Prostate gland (tissue), 2 donors: Measurements from ENCODE around the gene ALG8. TPM values are rescaled to one million over a fixed set of nuclear protein-coding genes. Genes with fewer than 3 reads are reported as not detected.

Source experiments
- DNase-seq: peaks from one replicate; pipeline ENCODE4 v3.0.0-alpha.2; 2019; ENCODE audit warnings: low spot score
- H3K27ac ChIP-seq, 2 donors: fragments of 200-600 bp; sonication (generic); 2 replicates each; pipeline ENCODE4 v1.5.1; 2017 to 2019
- H3K27me3 ChIP-seq: fragments of 200-600 bp; sonication (generic); replicated peaks from 2 replicates; pipeline ENCODE4 v1.5.1; 2019; ENCODE audit not compliant: insufficient read depth
- H3K36me3 ChIP-seq, 2 donors: fragments of 200-600 bp; sonication (generic); 1 replicate in 1 of 2; 2 replicates in 1 of 2; pipeline versions ENCODE4 v1.5.1 to v1.8.1; 2017 to 2019
- H3K4me1 ChIP-seq: fragments of 200-600 bp; sonication (generic); replicated peaks from 2 replicates; pipeline ENCODE4 v1.5.1; 2019
- H3K4me3 ChIP-seq, 2 donors: fragments of 200-600 bp; sonication (generic); 2 replicates each; pipeline ENCODE4 v1.5.1; 2017 to 2019
- H3K9me3 ChIP-seq: fragments of 200-600 bp; sonication (generic); 2 replicates; pipeline ENCODE4 v1.5.1; 2017
- CTCF ChIP-seq, 4 experiments: fragments of 200-600 bp in 2 of 4; fragments of 450-650 bp in 2 of 4; sonication (generic) in 2 of 4; IDR thresholded peaks; 1 replicate in 3 of 4; 2 replicates in 1 of 4; pipeline ENCODE4 v1.5.1; 2016 to 2019; ENCODE audit warnings: antibody characterized with exemption in 4 of 4, mild to moderate bottlenecking in 2 of 4, moderate library complexity in 2 of 4
- POLR2A ChIP-seq: fragments of 450-650 bp; IDR thresholded peaks from one replicate; pipeline ENCODE4 v1.6.1; 2016; ENCODE audit warnings: antibody characterized with exemption, mild to moderate bottlenecking
- POLR2AphosphoS5 ChIP-seq: sonication (generic); formaldehyde crosslinking; IDR thresholded peaks from one replicate; pipeline ENCODE4 v1.6.1; 2017; ENCODE audit warnings: antibody characterized with exemption
- WGBS: methylation state at CpG from one replicate; pipeline ENCODE4 v1.1.5; 2018; 5-methylcytosine and 5-hydroxymethylcytosine counted together
- intact Hi-C: fragments of 100-400 bp; cut with DNase I; formaldehyde crosslinking; loops from one replicate; pipeline ENCODE4 v1.14.2; 2022
- total RNA-seq, 2 donors: library from RNA; depleted of rRNA; stranded (reverse); fragments of >200 nt; gene quantifications; one replicate each; pipeline ENCODE4 v1.1.0, GENCODE V29; 2016

Gene ALG8
- total RNA-seq, 2 donors from 2014 or later, result 34.0 to 50.3 TPM

DNA sequence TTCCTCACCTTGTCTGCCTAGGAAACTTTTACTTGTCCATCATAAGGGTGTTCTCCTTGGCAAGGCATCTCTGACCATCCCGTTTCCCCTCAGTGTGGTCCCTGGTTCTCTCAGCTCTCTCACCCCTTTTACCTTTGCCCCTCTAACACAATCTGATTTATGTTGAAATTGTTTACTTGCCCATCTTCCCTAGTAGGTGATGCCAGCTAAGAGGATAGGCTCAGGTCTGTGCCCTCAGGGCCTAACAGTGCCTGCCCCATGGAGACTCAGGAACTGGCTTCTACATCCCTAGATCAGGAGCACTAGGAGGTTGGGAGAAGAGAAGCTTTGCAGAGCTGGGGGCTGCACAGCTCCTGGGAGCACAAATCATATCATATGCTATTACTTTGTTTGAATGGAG lies 21.1 kb upstream of the ALG8 start:
- intact Hi-C loops, result no loop called here
- WGBS, result 94% methylated on average over 1 of the region's 1 CpG
- Histone ChIP-seq H3K36me3 (no peaks in the 10 kb centered on the region), H3K4me1 (no peaks in the 10 kb centered on the region), H3K27ac (no peak overlapping the region), H3K27me3 (no peaks in the 10 kb centered on the region), H3K9me3 (no peaks in the 10 kb centered on the region), H3K4me3 (no peak overlapping the region)
- no peak for DNase-seq
- TF ChIP-seq POLR2A (no peak), CTCF (IDR thresholded peaks at IDR 0.05) (no peak), POLR2AphosphoS5 (no peak)

GRCh38 chr11:78158987-78159652 lies 19.7 kb upstream of the ALG8 start:
- WGBS, result 53% methylated on average over 6 of the region's 6 CpGs
- DNase-seq, result no peak
- H3K27ac ChIP-seq, result no peak overlapping the region
- H3K4me1 ChIP-seq, result no peaks in the 10 kb centered on the region
- intact Hi-C loops, result no loop called here
- TF ChIP-seq CTCF (IDR thresholded peaks at IDR 0.05) (no peak), POLR2AphosphoS5 (no peak), POLR2A (no peak)
- H3K36me3 ChIP-seq, result no peaks in the 10 kb centered on the region
- no peaks in the 10 kb centered on the region for H3K27me3 ChIP-seq
- no peaks in the 10 kb centered on the region for H3K9me3 ChIP-seq
- H3K4me3 ChIP-seq, result no peak overlapping the region

DNA sequence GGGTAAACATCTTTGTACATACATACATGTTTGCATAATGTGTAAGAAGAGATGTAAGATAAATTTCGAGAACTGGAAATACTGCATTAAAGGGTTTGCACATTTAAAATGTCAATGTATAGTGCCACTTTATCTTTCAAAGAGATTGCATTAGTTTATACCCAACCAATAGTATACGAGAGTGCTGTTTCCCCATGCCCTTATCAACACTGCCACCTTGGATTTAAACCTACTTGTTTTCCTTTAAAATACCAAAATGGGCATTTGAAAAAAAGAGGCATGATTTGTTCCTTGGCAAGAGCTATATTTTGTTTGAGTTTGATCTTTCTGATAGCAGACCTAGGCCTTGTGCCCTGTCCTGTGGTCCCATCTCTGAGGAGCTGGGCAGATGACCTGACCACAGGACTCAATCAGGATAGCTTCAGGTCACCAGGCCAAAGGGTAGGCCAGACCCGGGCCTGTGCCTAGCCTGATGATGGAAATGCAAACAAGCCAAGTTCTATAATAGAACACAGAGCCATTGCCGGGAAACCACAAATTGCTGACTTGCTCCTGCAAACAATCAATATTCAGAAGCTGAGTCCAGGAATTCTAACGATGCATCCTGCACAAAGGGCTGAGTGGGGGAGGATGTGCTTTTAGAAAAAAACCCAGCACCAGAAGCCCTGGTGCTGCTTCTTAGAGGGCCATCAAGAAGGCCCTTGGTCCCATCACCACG lies 16.9 kb upstream of the ALG8 start:
- Histone ChIP-seq H3K27me3 (no peaks in the 10 kb centered on the region), H3K4me3 (no peak overlapping the region), H3K9me3 (no peaks in the 10 kb centered on the region), H3K4me1 (no peaks in the 10 kb centered on the region), H3K36me3 (no peaks in the 10 kb centered on the region), H3K27ac (no peak overlapping the region)
- TF ChIP-seq CTCF (IDR thresholded peaks at IDR 0.05), result no peak
- TF ChIP-seq POLR2AphosphoS5, result no peak
- no peak for TF ChIP-seq POLR2A
- WGBS, result 55% methylated on average over 6 of the region's 6 CpGs
- no peak for DNase-seq
- intact Hi-C loops, result no loop called here

- Histone ChIP-seq H3K27me3 (no peaks in the 10 kb centered on the region), H3K36me3 (no peaks in the 10 kb centered on the region), H3K27ac (no peak overlapping the region), H3K9me3 (no peaks in the 10 kb centered on the region), H3K4me3 (no peak overlapping the region), H3K4me1 (no peaks in the 10 kb centered on the region)
- intact Hi-C loops, result loop anchor here (5.0 kb wide), 1 partner anchor 270 kb away; no protein-coding TSS in a partner anchor
- TF ChIP-seq POLR2AphosphoS5 (no peak), POLR2A (no peak), CTCF (IDR thresholded peaks at IDR 0.05) (no peak)
- DNase-seq, result no peak
Observed at GRCh38 chr11:78151804-78152203, 12.4 kb upstream of the ALG8 start.

GRCh38 chr11:78150754-78151153 lies 11.3 kb upstream of the ALG8 start:
- H3K4me3 ChIP-seq, result no peak overlapping the region
- no peak overlapping the region for H3K27ac ChIP-seq
- TF ChIP-seq POLR2A (no peak), POLR2AphosphoS5 (no peak), CTCF (IDR thresholded peaks at IDR 0.05) (no peak)
- no peaks in the 10 kb centered on the region for H3K27me3 ChIP-seq
- no peaks in the 10 kb centered on the region for H3K36me3 ChIP-seq
- H3K4me1 ChIP-seq, result no peaks in the 10 kb centered on the region
- H3K9me3 ChIP-seq, result no peaks in the 10 kb centered on the region
- intact Hi-C loops, result loop anchor here (5.0 kb wide), 1 partner anchor 272 kb away; no protein-coding TSS in a partner anchor
- DNase-seq, result no peak
